SK-N-SH treated with all-trans-retinoic acid at 6 μM for 48 hours (cell line): ENCODE measurements around the gene DRG2.

Experiments
- ATAC-seq: fragments of 200-7000 bp; cut with Tn5 transposase; 3 replicates; pipeline ENCODE4 v1.9.1; 2020; ENCODE audit warnings: mild to moderate bottlenecking, moderate library complexity
- ARNTL ChIP-seq: fragments of 450-650 bp; formaldehyde crosslinking; IDR thresholded peaks from 2 replicates; pipeline ENCODE4 v1.5.0; 2020; ENCODE audit warnings: low read depth, mild to moderate bottlenecking, moderate library complexity, borderline replicate concordance
- BACH2 ChIP-seq: fragments of 250-450 bp; sonication (Bioruptor Pico); IDR thresholded peaks from 2 replicates; pipeline ENCODE4 v1.9.0; 2021; ENCODE audit warnings: mild to moderate bottlenecking, borderline replicate concordance
- CSDC2 ChIP-seq: fragments of 250-450 bp; sonication (Bioruptor Pico); IDR thresholded peaks from 2 replicates; pipeline ENCODE4 v1.5.0; 2020; ENCODE audit warnings: mild to moderate bottlenecking, moderate library complexity
- ESRRG ChIP-seq: fragments of 250-450 bp; sonication (Bioruptor Pico); IDR thresholded peaks from 2 replicates; pipeline ENCODE4 v1.6.1; 2021; ENCODE audit warnings: mild to moderate bottlenecking
- GLIS3 ChIP-seq: fragments of 250-450 bp; sonication (Bioruptor Pico); IDR thresholded peaks from 2 replicates; pipeline ENCODE4 v1.5.0; 2020; ENCODE audit warnings: mild to moderate bottlenecking, moderate library complexity
- ISL1 ChIP-seq: fragments of 250-450 bp; sonication (Bioruptor Pico); IDR thresholded peaks from 2 replicates; pipeline ENCODE4 v2.1.2; 2022; ENCODE audit warnings: mild to moderate bottlenecking, moderate library complexity
- OSR1 ChIP-seq: fragments of 250-450 bp; sonication (Bioruptor Pico); IDR thresholded peaks from 2 replicates; pipeline ENCODE4 v1.8.0; 2022; ENCODE audit warnings: moderate library complexity, mild to moderate bottlenecking, inconsistent platforms
- PPARA ChIP-seq: fragments of 250-450 bp; sonication (Bioruptor Pico); IDR thresholded peaks from 2 replicates; pipeline ENCODE4 v1.5.0; 2020; ENCODE audit warnings: mild to moderate bottlenecking, borderline replicate concordance
- RARB ChIP-seq: fragments of 250-450 bp; sonication (Bioruptor Pico); IDR thresholded peaks from 2 replicates; pipeline ENCODE4 v1.8.0; 2021; ENCODE audit warnings: mild to moderate bottlenecking, moderate library complexity
- SNAI2 ChIP-seq: fragments of 250-450 bp; sonication (Bioruptor Pico); IDR thresholded peaks from 2 replicates; pipeline ENCODE4 v1.5.0; 2020; ENCODE audit warnings: mild to moderate bottlenecking, moderate library complexity
- TCF4 ChIP-seq: fragments of 250-450 bp; sonication (Bioruptor Pico); IDR thresholded peaks from 2 replicates; pipeline ENCODE4 v1.8.0; 2021; ENCODE audit warnings: mild to moderate bottlenecking, moderate library complexity, borderline replicate concordance
- TOX ChIP-seq: fragments of 250-450 bp; sonication (Bioruptor Pico); IDR thresholded peaks from 2 replicates; pipeline ENCODE4 v1.8.0; 2021; ENCODE audit warnings: mild to moderate bottlenecking, moderate library complexity, borderline replicate concordance
- ZC3H10 ChIP-seq: fragments of 250-450 bp; sonication (Bioruptor Pico); IDR thresholded peaks from 2 replicates; pipeline ENCODE4 v1.5.1; 2021; ENCODE audit warnings: mild to moderate bottlenecking, moderate library complexity
- ZFP3 ChIP-seq: fragments of 250-450 bp; sonication (Bioruptor Pico); IDR thresholded peaks from 2 replicates; pipeline ENCODE4 v1.5.0; 2020; ENCODE audit warnings: mild to moderate bottlenecking, moderate library complexity
- ZFP30 ChIP-seq: fragments of 450-650 bp; formaldehyde crosslinking; IDR thresholded peaks from 2 replicates; pipeline ENCODE4 v1.5.0; 2022; ENCODE audit warnings: mild to moderate bottlenecking, moderate library complexity
- ZNF565 ChIP-seq: fragments of 450-650 bp; formaldehyde crosslinking; conservative IDR thresholded peaks from 2 replicates; pipeline ENCODE4 v1.5.0; 2020; ENCODE audit warnings: low read depth, mild to moderate bottlenecking, moderate library complexity
- ZNF70 ChIP-seq: fragments of 450-650 bp; formaldehyde crosslinking; IDR thresholded peaks from 2 replicates; pipeline ENCODE4 v1.5.0; 2020; ENCODE audit warnings: mild to moderate bottlenecking, moderate library complexity
- ZNF8 ChIP-seq: fragments of 450-650 bp; formaldehyde crosslinking; IDR thresholded peaks from 2 replicates; pipeline ENCODE4 v1.5.0; 2020; ENCODE audit warnings: mild to moderate bottlenecking, moderate library complexity
- TF ChIP-seq, protein P1 (sequence below): fragments of 250-450 bp; sonication (Bioruptor Pico); IDR thresholded peaks from 2 replicates; pipeline ENCODE4 v1.5.1; 2021; ENCODE audit warnings: mild to moderate bottlenecking, moderate library complexity
- TF ChIP-seq, protein P2 (sequence below): fragments of 250-450 bp; sonication (Bioruptor Pico); IDR thresholded peaks from 2 replicates; pipeline ENCODE4 v1.5.1; 2020; ENCODE audit warnings: low read depth, mild to moderate bottlenecking, moderate library complexity
- TF ChIP-seq, protein P3 (sequence below): fragments of 250-450 bp; sonication (Bioruptor Pico); IDR thresholded peaks from 2 replicates; pipeline ENCODE4 v1.8.0; 2020; ENCODE audit warnings: mild to moderate bottlenecking, moderate library complexity, borderline replicate concordance
- TF ChIP-seq, protein P4 (sequence below): fragments of 250-450 bp; sonication (Bioruptor Pico); IDR thresholded peaks from 2 replicates; pipeline ENCODE4 v1.8.0; 2021; ENCODE audit warnings: low read depth, mild to moderate bottlenecking, moderate library complexity, borderline replicate concordance
- TF ChIP-seq, protein P5 (sequence below): fragments of 250-450 bp; sonication (Bioruptor Pico); IDR thresholded peaks from 2 replicates; pipeline ENCODE4 v1.5.0; 2020; ENCODE audit warnings: mild to moderate bottlenecking, moderate library complexity

Gene DRG2

DNA sequence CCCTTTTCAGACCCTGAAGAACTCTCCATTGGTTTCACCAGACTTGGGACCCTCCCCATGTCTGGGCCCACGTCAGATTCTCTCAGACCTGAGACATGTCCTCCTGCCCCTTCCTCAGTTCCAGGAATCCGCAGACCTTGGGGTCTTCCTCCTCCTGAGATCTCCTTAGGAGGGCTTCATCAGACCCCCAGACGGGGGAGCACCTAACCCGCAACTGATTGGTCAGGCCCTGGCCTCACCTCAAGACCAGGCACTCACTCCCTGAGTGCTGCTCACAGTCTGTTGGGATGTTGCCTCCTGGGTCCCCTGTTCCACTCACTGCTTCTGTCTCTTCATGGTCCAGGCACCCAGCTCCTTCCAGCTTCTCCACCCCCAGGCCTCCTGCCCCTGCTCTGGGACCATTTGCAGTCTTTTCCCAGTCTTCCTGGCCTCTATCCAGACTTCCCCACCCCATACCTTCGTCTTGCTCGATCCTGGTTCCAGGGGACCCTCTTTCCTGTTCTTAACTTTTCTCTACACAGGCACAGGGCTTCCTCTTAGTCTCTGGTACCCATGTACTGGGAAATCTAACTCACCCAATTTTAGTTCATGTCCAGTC, 47.4 kb upstream of the DRG2 start:
- ATAC-seq = no peak
- TF ChIP-seq, protein P1, sequence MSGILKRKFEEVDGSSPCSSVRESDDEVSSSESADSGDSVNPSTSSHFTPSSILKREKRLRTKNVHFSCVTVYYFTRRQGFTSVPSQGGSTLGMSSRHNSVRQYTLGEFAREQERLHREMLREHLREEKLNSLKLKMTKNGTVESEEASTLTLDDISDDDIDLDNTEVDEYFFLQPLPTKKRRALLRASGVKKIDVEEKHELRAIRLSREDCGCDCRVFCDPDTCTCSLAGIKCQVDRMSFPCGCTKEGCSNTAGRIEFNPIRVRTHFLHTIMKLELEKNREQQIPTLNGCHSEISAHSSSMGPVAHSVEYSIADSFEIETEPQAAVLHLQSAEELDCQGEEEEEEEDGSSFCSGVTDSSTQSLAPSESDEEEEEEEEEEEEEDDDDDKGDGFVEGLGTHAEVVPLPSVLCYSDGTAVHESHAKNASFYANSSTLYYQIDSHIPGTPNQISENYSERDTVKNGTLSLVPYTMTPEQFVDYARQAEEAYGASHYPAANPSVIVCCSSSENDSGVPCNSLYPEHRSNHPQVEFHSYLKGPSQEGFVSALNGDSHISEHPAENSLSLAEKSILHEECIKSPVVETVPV = no peak
- TF ChIP-seq OSR1 (CRISPR knock-in tag) = no peak
- no peak for TF ChIP-seq PPARA (CRISPR knock-in tag)
- TF ChIP-seq TCF4 = no peak
- TF ChIP-seq GLIS3 = no peak
- TF ChIP-seq ZFP3 (CRISPR knock-in tag) = no peak
- no peak for TF ChIP-seq ZNF8 (CRISPR knock-in tag)
- TF ChIP-seq, protein P2, sequence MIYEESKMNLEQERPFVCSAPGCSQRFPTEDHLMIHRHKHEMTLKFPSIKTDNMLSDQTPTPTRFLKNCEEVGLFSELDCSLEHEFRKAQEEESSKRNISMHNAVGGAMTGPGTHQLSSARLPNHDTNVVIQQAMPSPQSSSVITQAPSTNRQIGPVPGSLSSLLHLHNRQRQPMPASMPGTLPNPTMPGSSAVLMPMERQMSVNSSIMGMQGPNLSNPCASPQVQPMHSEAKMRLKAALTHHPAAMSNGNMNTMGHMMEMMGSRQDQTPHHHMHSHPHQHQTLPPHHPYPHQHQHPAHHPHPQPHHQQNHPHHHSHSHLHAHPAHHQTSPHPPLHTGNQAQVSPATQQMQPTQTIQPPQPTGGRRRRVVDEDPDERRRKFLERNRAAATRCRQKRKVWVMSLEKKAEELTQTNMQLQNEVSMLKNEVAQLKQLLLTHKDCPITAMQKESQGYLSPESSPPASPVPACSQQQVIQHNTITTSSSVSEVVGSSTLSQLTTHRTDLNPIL (CRISPR knock-in tag) = no peak
- TF ChIP-seq, protein P3, sequence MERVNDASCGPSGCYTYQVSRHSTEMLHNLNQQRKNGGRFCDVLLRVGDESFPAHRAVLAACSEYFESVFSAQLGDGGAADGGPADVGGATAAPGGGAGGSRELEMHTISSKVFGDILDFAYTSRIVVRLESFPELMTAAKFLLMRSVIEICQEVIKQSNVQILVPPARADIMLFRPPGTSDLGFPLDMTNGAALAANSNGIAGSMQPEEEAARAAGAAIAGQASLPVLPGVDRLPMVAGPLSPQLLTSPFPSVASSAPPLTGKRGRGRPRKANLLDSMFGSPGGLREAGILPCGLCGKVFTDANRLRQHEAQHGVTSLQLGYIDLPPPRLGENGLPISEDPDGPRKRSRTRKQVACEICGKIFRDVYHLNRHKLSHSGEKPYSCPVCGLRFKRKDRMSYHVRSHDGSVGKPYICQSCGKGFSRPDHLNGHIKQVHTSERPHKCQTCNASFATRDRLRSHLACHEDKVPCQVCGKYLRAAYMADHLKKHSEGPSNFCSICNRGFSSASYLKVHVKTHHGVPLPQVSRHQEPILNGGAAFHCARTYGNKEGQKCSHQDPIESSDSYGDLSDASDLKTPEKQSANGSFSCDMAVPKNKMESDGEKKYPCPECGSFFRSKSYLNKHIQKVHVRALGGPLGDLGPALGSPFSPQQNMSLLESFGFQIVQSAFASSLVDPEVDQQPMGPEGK (CRISPR knock-in tag) = no peak
- no peak for TF ChIP-seq ZNF70 (CRISPR knock-in tag)
- no peak for TF ChIP-seq SNAI2 (CRISPR knock-in tag)

DNA sequence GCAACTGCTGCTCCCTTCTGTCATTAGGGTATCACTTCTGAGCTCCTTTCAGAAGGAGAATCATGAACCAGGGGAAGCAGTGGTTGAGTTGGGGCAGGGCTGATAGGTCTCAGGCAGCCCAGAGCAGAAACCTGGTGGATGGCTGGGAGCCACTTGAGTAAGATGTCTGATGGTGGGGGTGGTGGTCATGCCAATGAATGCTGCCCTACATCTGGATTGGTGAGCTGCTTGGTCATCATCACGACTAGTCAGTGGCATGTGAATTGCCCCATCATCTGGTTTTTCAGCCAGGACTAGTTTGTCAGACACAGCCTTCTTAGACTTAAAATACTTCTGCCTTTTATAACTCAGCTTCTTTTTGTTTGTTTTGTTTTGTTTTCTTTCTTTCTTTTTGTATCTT, 46.0 kb upstream of the DRG2 start:
- TF ChIP-seq GLIS3 = no peak
- TF ChIP-seq ZNF565 (CRISPR knock-in tag) = no peak
- no peak for TF ChIP-seq CSDC2 (CRISPR knock-in tag)
- no peak for TF ChIP-seq TCF4
- no peak for TF ChIP-seq BACH2 (CRISPR knock-in tag)
- TF ChIP-seq TOX (CRISPR knock-in tag) = no peak
- no peak for TF ChIP-seq ESRRG
- no peak for TF ChIP-seq ZNF70 (CRISPR knock-in tag)
- TF ChIP-seq ZFP30 (CRISPR knock-in tag) = no peak
- TF ChIP-seq, protein P4, sequence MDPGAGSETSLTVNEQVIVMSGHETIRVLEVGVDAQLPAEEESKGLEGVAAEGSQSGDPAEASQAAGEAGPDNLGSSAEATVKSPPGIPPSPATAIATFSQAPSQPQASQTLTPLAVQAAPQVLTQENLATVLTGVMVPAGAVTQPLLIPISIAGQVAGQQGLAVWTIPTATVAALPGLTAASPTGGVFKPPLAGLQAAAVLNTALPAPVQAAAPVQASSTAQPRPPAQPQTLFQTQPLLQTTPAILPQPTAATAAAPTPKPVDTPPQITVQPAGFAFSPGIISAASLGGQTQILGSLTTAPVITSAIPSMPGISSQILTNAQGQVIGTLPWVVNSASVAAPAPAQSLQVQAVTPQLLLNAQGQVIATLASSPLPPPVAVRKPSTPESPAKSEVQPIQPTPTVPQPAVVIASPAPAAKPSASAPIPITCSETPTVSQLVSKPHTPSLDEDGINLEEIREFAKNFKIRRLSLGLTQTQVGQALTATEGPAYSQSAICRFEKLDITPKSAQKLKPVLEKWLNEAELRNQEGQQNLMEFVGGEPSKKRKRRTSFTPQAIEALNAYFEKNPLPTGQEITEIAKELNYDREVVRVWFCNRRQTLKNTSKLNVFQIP (CRISPR knock-in tag) = no peak
- TF ChIP-seq RARB (CRISPR knock-in tag) = no peak
- TF ChIP-seq PPARA (CRISPR knock-in tag) = no peak
- no peak for TF ChIP-seq ZC3H10 (CRISPR knock-in tag)
- no peak for TF ChIP-seq ARNTL (CRISPR knock-in tag)
- TF ChIP-seq, protein P2 (CRISPR knock-in tag) = no peak
- TF ChIP-seq ZNF8 (CRISPR knock-in tag) = no peak
- TF ChIP-seq SNAI2 (CRISPR knock-in tag) = no peak
- no peak for ATAC-seq

DNA sequence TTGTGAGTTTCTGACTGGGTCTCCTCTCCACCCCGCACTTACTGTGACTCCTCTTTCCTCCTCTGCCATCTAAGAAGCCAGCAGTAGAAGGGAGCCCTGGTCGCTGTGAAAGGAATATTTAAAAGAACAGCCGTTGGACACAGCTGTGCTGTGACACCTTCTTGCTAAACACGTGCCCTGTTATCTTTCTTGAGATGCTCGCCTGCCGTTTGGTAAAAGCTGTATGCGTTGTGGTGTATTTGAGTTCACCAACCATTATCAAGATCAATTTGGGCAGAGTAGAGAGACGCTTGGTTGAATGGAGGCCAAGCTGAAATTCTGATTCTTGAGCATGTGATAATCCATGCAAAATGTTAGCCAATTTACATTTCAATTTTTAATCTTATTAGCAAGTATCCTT, 44.8 kb upstream of the DRG2 start:
- no peak for TF ChIP-seq TCF4
- no peak for TF ChIP-seq TOX (CRISPR knock-in tag)
- TF ChIP-seq SNAI2 (CRISPR knock-in tag) = no peak
- no peak for TF ChIP-seq GLIS3
- TF ChIP-seq, protein P1 = no peak
- TF ChIP-seq PPARA (CRISPR knock-in tag) = no peak
- TF ChIP-seq, protein P5, sequence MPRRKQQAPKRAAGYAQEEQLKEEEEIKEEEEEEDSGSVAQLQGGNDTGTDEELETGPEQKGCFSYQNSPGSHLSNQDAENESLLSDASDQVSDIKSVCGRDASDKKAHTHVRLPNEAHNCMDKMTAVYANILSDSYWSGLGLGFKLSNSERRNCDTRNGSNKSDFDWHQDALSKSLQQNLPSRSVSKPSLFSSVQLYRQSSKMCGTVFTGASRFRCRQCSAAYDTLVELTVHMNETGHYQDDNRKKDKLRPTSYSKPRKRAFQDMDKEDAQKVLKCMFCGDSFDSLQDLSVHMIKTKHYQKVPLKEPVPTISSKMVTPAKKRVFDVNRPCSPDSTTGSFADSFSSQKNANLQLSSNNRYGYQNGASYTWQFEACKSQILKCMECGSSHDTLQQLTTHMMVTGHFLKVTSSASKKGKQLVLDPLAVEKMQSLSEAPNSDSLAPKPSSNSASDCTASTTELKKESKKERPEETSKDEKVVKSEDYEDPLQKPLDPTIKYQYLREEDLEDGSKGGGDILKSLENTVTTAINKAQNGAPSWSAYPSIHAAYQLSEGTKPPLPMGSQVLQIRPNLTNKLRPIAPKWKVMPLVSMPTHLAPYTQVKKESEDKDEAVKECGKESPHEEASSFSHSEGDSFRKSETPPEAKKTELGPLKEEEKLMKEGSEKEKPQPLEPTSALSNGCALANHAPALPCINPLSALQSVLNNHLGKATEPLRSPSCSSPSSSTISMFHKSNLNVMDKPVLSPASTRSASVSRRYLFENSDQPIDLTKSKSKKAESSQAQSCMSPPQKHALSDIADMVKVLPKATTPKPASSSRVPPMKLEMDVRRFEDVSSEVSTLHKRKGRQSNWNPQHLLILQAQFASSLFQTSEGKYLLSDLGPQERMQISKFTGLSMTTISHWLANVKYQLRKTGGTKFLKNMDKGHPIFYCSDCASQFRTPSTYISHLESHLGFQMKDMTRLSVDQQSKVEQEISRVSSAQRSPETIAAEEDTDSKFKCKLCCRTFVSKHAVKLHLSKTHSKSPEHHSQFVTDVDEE (CRISPR knock-in tag) = no peak
- no peak for TF ChIP-seq ZNF565 (CRISPR knock-in tag)
- TF ChIP-seq, protein P4 (CRISPR knock-in tag) = no peak
- TF ChIP-seq ARNTL (CRISPR knock-in tag) = no peak
- TF ChIP-seq CSDC2 (CRISPR knock-in tag) = no peak
- no peak for TF ChIP-seq ISL1 (CRISPR knock-in tag)
- no peak for TF ChIP-seq OSR1 (CRISPR knock-in tag)
- TF ChIP-seq ZNF70 (CRISPR knock-in tag) = no peak
- ATAC-seq = no peak
